NAMALWA (cell line): ENCODE measurements around the gene NPAS1.

Source experiments
- DNase-seq: peaks from one replicate; pipeline ENCODE4 v3.0.0-alpha.2; 2015; ENCODE audit warnings: low spot score

Gene NPAS1

DNA sequence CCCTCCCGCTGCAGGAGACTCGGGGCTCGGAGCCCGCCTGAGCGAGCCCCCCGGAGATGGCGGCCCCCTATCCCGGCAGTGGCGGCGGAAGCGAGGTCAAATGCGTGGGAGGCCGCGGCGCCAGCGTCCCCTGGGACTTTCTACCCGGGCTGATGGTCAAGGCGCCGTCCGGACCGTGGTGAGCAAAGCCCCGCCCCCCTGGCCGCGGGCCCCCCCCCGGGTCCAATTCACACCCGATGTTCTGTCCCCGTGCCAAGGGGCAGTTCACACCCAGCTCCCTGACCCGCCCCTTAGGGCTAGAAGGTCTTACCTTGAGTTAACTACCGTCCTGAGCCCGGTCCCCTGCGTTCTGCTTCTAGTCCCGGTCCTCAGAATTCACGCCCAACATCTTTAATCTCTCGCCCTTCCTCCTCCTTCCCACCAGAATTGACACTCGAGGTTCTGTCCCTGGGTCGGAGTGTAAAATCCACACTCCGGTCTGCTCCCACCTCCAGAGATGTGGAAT, 1.4 kb downstream of the NPAS1 start:
- DNase-seq = no peak

DNA sequence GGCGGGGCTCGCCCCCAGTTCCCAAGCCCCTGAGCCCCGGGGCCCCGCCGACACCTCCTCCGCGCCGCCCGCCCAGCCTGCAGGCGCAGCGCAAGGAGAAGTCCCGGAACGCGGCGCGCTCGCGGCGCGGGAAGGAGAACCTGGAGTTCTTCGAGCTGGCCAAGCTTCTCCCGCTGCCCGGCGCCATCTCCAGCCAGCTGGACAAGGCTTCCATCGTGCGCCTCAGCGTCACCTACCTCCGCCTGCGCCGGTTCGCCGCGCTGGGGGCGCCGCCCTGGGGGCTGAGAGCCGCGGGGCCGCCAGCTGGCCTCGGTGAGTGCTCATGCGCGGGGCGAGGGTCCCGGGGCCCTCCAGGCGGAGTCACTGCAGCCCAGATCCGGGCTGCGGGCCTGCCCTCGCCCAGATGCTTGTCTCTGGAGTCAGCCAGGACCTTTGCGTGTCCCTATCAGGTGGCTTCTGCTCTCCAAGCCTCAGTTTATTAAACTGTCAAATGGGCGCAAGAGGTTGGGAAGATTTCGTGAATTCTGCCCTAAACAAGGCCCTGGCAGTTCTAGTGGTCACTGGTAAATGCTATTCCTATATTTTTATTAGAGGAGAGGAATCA, 2.0 kb downstream of the NPAS1 start:
- DNase-seq = no peak

DNA sequence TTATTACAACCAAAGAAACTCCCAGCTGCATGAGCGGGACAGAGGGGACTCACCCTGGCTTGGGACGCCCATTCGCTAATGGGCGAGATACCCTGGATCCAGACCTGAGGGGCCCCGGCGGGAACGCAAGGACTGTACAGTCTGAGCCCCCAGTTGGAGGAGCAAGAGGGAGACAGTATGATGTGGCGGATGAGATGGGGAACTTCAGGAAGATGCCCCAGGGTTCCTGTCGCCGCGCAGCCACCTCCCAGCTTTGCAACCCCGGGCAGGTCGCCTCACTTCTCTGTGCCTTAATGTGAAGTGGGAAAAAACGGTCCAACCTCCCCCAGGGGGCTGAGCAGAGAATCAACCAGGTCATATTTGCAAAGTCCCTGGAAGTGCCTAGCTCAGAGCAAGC, 2.5 kb downstream of the NPAS1 start:
- no peak for DNase-seq

DNA sequence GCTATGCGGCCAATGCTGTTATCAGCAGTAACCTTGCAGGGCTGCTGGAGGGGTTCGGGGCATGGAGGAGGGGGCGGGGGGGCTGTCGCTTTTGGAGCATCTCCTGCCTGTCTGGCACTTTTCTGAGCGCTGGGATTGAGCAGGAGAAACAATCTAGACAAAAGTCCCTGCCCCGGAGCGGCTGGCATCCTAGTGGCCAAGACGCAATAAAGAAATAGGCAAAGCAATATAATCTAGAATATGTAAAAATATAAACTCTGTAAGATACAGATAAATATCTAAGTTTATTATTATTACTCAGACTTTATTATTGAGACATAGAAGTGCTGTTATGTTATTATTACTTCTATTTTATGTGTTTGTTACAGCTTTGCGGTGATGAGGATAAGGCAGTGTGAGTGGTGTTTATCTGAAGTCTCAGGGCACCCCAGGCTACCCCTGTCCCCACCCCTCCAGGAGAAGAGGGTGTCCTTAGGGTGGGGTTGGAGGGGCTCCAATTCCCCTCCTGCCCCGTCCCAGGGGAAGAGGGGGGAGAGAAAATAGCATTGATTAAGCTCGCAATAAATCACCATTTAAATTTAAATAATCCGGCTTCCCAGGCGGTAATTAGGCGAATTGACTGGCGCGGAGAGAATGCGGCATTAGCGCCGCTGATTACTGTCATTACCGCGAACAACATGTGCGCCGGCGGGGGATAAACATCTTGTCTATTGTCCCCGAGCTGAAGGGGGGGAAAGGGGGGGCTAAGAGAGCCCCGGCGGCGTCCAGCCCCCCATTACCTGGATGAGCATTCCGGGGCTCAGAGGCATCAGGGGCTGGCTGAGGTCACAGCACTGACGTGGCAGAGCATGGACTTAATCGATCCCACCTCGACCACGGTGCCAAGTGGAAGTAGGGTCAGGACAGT, 3.2 kb downstream of the NPAS1 start:
- no peak for DNase-seq

DNA sequence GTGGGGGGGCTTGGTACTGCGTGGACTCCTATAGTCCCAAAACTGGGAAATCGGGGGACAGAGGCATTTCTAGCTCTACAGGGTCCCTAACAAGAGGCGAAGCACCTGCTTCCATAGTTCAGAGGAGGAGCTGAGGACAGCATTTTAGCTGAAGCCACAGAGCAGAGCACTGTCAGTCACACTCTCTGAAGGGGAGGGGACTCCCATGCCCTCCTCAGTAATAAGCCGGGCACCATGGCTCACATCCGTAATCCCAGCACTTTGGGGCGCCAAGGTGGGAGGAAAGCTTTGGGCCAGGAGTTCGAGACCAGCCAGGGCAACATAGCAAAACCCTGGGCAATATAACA, 3.8 kb downstream of the NPAS1 start:
- no peak for DNase-seq

DNA sequence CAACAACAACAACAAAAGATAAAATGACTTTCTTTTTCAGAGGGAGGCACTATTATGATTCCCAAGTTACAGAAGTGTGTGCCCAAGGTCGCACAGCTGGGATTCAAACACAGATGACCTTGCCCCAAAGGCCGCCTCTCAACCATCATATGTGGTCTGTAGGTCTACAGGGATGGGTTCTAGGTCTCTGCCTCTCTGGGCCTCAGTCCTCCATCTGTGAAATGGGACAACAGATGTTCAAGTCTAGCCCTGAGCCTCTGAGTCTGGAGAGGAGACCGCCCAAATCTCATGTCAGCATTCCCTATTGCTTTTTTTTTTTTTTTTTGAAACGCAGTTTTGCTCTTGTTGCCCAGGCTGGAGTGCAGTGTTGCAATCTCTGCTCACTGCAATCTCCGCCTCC, 4.9 kb downstream of the NPAS1 start:
- DNase-seq = no peak

DNA sequence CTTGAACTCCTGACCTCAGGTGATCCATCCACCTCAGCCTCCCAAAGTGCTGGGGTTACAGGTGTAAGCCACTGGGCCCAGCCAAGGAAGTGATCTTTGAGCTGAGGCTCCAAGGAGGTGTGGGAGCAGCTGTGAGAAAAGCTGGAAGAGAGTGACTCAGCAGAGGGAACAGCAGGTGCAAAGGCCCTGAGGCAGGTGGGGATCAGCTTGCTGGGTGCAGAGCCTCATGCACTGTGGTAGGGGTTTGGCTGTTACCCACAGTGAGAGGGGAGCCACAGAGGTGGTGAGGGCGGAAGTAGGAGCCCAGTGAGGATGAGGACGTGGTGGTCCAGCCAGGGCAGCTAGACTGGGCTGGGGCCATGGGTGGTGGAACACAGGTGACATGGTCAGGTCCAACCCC, 6.5 kb downstream of the NPAS1 start:
- no peak for DNase-seq

DNA sequence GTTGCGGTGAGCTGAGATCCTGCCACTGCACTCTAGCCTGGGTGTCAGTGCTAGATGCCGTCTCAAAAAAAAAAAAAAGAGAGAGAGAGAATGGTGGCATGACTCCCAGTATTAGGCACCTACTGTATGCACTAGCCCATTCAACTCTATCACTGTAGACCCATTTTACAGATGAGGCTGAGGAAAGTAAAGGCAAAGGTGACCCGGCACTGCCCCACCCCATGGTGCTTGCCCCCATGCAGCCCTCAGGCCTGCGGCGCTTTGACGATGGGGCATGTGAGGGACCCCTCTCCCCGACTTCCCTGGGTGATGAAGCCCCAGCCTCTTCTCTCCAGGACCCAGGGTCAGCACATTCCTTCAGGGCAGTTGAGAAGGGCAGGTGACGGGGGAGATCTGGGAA, 7.3 kb downstream of the NPAS1 start:
- DNase-seq = no peak

DNA sequence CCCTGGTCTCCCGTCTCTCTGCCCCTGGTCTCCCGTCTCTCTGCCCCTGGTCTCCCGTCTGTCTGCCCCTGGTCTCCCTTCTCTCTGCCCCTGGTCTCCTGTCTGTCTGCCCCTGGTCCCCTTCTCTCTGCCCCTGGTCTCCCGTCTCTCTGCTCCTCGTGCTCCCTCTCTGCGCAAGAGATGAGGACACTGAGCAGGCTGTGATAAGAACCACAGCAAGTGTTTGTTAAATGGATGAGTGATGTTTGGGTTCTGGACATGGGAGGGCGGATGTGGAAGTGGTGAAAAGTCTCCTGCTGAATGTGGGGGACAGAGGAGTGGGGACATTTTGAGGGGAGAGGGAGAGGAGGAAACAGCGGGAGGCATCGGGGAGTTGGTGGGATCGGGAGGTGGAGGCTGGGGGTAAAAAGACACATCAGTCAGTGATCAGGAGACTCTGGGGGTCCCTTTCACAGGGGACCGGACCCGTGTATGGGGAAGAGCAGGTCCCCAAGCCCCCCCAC, 8.0 kb downstream of the NPAS1 start:
- no peak for DNase-seq

DNA sequence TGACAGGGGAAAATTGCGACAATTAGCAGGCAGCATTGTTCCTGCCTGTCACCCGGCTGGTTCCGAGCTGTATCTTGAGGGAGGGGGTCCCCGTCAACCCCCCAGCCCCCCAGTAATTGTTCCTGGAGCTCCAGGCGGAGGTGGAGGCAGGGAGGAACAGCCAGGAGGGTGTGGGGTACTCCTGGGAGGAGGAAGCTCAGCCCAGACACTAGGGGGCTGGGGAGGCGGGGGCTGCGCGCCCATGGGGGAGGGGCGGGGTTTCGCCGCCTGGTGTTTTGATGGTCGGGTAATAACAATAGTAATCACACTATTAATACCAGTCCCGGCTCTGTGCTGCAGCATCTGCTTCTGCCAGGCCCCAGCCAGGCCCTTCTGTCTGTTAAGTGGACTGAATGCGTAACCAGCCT, 8.6 kb downstream of the NPAS1 start:
- no peak for DNase-seq

DNA sequence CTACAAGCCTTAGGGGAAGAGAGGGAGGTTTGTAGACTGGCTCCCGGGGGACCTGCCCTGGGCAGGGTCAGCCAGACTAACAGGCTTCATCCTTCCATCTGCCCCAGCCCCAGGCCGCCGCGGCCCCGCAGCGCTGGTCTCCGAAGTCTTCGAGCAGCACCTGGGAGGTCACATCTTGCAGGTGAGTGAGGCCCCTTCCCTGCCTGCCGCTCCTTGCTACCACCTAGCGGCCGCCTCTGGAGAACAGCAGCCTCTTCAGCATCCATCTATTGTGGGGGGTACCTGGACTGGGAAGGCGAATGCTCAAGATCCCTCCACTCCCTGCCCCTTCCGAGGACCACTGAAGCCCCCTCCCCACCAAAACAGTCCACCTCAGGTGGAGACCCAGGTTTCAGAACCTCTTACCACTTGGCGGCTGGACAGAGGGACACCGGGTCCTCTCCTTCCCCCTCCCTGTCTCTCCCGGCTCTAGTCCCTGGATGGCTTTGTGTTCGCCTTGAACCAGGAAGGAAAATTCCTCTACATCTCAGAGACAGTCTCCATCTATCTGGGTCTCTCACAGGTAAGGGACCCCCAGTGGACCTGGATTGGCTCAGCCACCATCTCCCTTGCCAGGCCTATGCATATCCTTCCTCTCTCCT, 12.7 kb downstream of the NPAS1 start:
- DNase-seq = peak; percentile 63

DNA sequence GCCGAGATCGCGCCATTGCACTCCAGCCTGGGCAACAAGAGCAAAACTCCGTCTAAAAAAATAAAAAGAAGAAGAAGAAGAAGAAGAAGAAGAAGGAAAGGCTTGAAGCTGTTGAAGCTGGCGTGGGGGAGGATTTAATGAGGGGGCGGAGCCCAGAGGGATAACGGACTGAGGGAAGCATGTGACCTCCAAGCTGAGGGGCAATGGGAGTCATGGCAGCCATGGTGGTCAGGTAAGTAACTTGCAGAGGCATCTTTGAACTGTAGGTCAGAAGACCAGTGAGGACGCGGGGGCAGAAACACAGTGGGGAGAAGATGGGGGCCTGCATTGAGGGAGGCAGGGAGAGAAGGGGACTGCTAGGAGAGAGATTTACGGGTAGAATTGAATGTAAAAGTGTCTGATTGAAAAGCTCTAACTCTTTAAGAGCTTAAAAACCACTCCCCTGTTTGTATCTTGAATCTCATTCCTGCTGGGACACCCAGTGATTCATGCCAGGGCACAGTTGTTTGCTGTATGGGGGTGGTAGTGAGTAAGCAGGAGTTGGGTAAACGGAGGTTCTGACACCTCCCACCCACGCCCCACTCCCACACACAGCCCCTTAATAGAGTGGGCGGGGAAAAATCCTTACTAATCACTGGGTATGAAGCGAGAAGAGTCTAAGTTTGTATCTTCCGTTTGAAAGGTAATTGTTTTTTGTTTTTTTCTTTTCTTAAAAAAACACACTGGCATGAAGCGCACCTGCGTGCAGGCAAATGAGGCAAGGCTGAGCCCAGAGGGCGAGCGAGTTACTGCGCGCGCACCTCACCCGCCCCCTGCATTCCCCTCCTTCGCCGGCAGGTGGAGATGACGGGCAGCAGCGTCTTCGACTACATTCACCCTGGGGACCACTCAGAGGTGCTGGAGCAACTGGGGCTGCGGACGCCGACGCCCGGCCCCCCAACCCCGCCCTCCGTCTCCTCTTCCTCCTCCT, 15.8 kb downstream of the NPAS1 start:
- peak; percentile 95 for DNase-seq

DNA sequence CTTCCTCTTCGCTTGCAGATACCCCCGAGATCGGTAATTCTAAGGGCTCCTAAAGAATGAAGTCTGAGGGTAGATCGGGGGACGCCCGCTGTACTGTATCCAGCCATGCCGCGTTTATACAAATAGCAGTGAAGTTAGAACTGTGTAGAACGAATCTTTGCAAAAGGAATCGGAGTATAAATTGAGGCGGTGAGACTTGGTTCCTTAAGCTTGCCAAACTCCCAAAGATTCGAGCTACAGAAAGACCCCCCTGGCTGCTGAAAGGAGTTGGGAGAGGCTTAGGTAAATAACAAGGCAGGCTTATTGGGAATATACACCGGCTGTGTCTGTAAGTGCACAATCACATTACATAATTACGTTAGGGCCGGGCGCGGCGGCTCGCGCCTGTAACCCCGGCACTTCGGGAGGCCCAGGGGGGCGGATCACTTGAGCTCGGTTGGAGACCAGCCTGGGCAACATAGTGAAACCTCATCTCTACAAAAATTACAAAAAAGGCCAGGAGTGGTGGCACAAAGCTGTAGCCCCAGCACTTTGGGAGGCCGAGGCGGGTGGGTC, 16.5 kb downstream of the NPAS1 start:
- DNase-seq = no peak

DNA sequence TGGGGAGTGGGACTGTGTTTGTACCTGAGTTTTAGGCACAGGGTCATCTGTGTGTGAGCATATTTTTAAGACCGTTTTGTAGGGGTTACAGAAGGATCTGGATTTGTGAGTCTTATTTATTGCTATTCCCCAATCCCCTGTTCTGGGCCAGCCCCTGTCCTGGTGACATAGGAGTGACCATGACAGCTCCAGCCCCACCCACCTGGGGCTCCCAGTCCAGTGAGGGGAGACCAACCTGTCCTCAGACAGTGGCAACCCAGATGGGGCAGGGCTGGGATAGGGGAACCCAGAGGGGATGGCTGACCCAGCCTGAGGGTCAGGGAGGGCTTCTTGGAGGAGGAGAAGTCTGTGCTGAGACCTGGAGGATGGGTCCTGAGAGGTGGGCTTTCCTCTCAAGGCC, 18.1 kb downstream of the NPAS1 start:
- DNase-seq = no peak

DNA sequence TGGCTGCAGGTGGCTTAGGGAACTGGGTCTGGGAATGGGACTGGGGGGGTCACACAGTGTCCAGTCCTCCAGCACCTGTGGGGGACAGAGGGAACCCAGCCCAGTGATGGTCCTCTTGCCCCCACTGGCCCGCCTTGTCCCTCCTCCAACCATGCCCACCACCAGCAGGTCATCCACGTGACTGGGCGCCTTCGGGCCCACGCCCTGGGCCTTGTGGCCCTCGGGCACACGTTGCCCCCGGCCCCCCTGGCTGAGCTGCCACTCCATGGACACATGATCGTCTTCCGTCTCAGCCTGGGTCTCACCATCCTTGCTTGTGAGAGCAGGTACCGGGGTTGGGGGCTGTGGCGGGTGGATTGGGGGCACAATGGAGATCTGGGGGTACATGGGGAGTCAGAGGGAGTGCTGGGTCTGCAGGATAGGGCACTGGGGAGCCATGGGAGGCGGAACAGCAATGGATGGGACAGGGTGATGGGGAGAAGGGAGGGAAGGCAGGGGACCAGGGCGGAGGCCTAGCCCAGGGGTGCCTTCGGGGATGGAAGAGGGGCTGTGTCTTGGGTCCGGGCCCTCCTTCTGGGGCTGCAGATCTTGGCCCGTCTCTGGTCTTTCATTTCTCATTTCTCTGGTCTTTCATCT, 19.7 kb downstream of the NPAS1 start:
- DNase-seq = no peak

DNA sequence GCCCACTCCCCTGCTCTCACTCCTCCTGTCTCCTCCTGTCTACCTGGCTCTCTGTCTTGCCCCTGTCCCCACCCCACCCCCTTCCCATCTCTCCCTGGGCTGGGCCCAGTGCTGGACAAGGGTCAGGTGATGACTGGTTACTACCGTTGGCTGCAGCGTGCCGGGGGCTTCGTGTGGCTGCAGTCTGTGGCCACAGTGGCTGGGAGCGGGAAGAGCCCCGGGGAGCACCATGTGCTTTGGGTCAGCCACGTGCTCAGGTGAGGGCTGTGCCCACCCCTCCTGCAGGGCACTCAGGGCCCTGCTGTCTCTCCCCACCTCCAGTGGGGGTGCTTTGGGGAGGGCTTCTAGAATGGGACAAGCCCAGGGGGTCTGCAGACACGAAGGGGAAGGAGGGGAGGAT, 21.2 kb downstream of the NPAS1 start:
- no peak for DNase-seq

DNA sequence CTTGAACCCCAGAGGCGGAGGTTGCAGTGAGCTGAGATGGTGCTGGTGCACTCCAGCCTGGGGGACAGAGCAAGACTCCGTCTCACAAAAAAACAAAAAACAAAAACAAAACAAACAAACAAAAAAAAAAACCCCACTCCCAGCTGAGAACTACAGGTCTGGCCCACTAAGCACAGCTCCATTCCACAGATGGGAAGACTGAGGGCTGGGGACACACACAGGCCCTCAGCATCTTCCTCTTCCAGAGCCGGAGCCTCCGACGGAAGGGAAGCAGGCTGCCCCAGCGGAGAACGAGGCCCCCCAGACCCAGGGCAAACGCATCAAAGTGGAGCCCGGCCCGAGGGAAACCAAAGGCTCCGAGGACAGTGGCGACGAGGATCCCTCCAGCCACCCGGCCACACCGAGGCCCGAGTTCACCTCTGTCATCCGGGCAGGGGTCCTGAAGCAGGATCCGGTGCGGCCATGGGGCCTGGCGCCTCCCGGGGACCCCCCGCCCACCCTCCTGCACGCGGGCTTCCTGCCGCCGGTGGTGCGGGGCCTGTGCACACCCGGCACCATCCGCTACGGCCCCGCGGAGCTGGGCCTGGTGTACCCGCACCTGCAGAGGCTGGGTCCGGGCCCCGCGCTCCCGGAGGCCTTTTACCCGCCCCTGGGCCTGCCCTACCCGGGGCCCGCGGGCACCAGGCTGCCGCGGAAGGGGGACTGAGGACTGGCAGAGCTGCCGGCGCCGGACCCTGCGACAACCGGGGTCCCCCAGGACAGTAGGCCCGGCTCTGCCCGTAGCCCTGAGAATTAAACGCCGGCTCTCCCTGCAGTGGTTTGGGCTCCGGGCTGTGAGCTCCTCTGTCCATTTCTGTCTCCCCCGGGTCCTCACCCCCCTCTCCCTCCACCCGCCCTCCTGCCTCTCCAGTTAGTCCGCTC, 25.6 kb downstream of the NPAS1 start:
- DNase-seq = no peak

DNA sequence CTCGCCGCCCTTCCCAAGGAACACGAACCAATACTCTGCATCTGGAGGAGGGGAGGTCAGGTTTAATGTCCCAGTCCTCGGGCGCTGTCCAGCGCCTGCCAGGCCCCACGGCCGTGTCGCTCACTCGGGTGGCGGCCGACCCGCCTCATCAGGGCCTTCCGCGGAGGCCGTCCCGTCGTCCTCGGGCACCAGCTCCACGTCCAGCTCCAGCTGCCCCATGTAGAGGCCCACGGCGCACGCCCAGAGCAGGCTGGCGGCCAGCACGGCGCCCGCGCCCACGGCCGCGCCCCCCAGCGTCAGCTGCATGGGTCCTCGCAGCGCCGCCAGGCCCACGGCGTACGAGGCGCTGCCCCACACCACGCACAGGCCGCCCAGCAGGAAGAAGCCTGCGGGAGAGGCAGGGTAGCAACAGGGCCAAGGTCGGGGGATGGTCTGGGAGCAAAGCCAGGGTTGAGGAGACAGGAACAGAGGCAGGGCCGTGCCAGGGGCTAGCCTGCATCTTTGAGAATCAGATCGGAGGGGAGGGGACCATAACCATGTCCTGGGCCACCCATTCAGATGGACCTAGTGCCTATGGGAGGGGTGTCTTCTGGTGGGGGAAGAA, 26.3 kb downstream of the NPAS1 start:
- DNase-seq = no peak

DNA sequence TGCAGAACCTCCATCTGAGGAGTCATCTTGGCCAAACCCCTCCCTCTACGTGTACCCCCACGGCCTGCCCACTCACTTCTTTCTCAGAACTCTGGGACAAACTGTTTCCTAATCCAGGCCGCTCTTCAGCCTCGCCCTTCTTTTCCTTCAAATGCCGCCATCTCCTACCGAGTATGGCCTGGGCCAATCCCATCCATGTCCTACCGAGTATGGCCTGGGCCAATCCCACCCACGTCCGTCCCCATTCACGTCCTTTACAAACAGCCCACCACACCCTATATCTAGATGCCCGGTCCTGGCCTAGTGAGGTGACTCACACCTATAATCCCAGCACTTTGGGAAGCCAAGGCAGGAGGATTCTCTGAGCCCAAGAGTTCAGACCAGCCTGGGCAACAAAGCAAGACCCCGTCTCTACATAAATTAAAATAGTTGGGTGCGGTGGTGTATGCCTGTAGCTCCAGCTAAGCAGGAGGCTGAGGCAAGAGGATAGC, 27.7 kb downstream of the NPAS1 start:
- DNase-seq = no peak
